A549 (cell line): Measurements from ENCODE around the gene HBA2. TPM values are rescaled to one million over a fixed set of nuclear protein-coding genes. Genes with fewer than 3 reads are reported as not detected.

ENCODE experiments used
- ATAC-seq, 2 experiments: fragments of 200-7000 bp in 1 of 2; fragments of >200 bp in 1 of 2; cut with Nextera tagmentation in 1 of 2; cut with Tn5 transposase in 1 of 2; 3 replicates each; pipeline versions ENCODE4 v1.8.0 to v1.9.1; 2018 to 2020; ENCODE audit warnings: mild to moderate bottlenecking in 1 of 2, moderate library complexity in 1 of 2
- CTCF ChIA-PET: fragments of 300-600 bp; sonication (Branson Sonifier 250); formaldehyde crosslinking; extraction: SDS; loops from one replicate; lab custom pipeline; 2021; ENCODE audit warnings: antibody characterized with exemption, inconsistent platforms; lab: Yijun Ruan, JAX
- POLR2A ChIA-PET: fragments of 350-600 bp; formaldehyde crosslinking; extraction: SDS; loops from one replicate; lab custom pipeline; 2021; ENCODE audit warnings: antibody characterized with exemption, inconsistent platforms; lab: Yijun Ruan, JAX
- DNase-seq, 2 experiments: peaks; one replicate each; pipeline versions ENCODE4 v3.0.0 to v3.0.0-alpha.2; 2011 to 2016; ENCODE audit warnings: low read depth in 1 of 2, low spot score in 1 of 2
- FAIRE-seq: peaks from 2 replicates; lab custom pipeline; 2011; peaks lifted over from hg19 to GRCh38; lab: Jason Lieb, UNC
- H3K27ac ChIP-seq, 2 experiments: fragments of >200 bp; sonication (Bioruptor Twin); formaldehyde crosslinking; 3 replicates each; pipeline ENCODE4 v1.5.1; 2016 to 2017
- H3K4me1 ChIP-seq: fragments of >200 bp; sonication (Bioruptor Twin); formaldehyde crosslinking; 3 replicates; pipeline ENCODE4 v1.6.1; 2016
- H3K4me2 ChIP-seq: fragments of >200 bp; sonication (Bioruptor Twin); formaldehyde crosslinking; 3 replicates; pipeline ENCODE4 v1.6.1; 2016
- H3K4me3 ChIP-seq: fragments of >200 bp; sonication (Bioruptor Twin); formaldehyde crosslinking; 3 replicates; pipeline ENCODE4 v1.5.1; 2016
- H3K9me3 ChIP-seq: fragments of >200 bp; sonication (Bioruptor Twin); formaldehyde crosslinking; 3 replicates; pipeline ENCODE4 v1.6.1; 2016
- CBX2 ChIP-seq: fragments of 200-600 bp; sonication (generic); IDR thresholded peaks from 2 replicates; pipeline ENCODE4 v1.6.1; 2016; ENCODE audit warnings: low read depth, mild to moderate bottlenecking, borderline replicate concordance
- CHD2 ChIP-seq: fragments of 150-350 bp; IDR thresholded peaks from 2 replicates; pipeline ENCODE4 v1.6.1; 2014; ENCODE audit warnings: low read length; ENCODE audit not compliant: partially characterized antibody
- FOSB ChIP-seq: fragments of 250-450 bp; sonication (Bioruptor Pico); IDR thresholded peaks from 2 replicates; pipeline ENCODE4 v1.5.0; 2020; ENCODE audit warnings: mild to moderate bottlenecking, moderate library complexity
- FOSL2 ChIP-seq, 2 experiments: fragments of 450-650 bp in 1 of 2; fragments of >200 bp in 1 of 2; sonication (Bioruptor Twin) in 1 of 2; formaldehyde crosslinking; IDR thresholded peaks; 2 replicates each; pipeline versions ENCODE4 v1.5.0 to v1.6.1; 2016 to 2020; ENCODE audit warnings: mild to moderate bottlenecking in 1 of 2, moderate library complexity in 1 of 2
- FOXS1 ChIP-seq: fragments of 250-450 bp; sonication (Bioruptor Pico); IDR thresholded peaks from 2 replicates; pipeline ENCODE4 v1.5.0; 2020; ENCODE audit warnings: mild to moderate bottlenecking, moderate library complexity
- HDAC2 ChIP-seq: fragments of 200-600 bp; sonication (generic); IDR thresholded peaks from 2 replicates; pipeline ENCODE4 v1.6.1; 2016
- JUN ChIP-seq, 2 experiments: fragments of >200 bp; sonication (Bioruptor Twin); formaldehyde crosslinking; IDR thresholded peaks; 2 replicates in 1 of 2; 3 replicates in 1 of 2; pipeline ENCODE4 v1.6.1; 2016 to 2017
- KDM1A ChIP-seq: fragments of 200-600 bp; sonication (generic); IDR thresholded peaks from 2 replicates; pipeline ENCODE4 v1.6.1; 2016; ENCODE audit warnings: low read depth, mild to moderate bottlenecking
- KDM5A ChIP-seq: fragments of 200-600 bp; sonication (generic); IDR thresholded peaks from 2 replicates; pipeline ENCODE4 v1.6.1; 2016; ENCODE audit warnings: antibody characterized with exemption, mild to moderate bottlenecking
- MAZ ChIP-seq: fragments of 150-350 bp; IDR thresholded peaks from 2 replicates; pipeline ENCODE4 v1.6.1; 2014; ENCODE audit warnings: antibody characterized with exemption, low read depth, low read length, borderline replicate concordance
- NPAS2 ChIP-seq: fragments of 250-450 bp; sonication (Bioruptor Pico); IDR thresholded peaks from 2 replicates; pipeline ENCODE4 v1.8.0; 2022; ENCODE audit warnings: mild to moderate bottlenecking, moderate library complexity, borderline replicate concordance
- PHF8 ChIP-seq: fragments of 200-600 bp; sonication (generic); IDR thresholded peaks from 2 replicates; pipeline ENCODE4 v1.6.1; 2016; ENCODE audit warnings: low read depth, mild to moderate bottlenecking, antibody characterized with exemption, moderate library complexity, borderline replicate concordance
- RAD21 ChIP-seq, 2 experiments: fragments of >200 bp in 1 of 2; sonication (Bioruptor Twin) in 1 of 2; formaldehyde crosslinking in 1 of 2; IDR thresholded peaks in 1 of 2; conservative IDR thresholded peaks in 1 of 2; 2 replicates in 1 of 2; 3 replicates in 1 of 2; pipeline ENCODE4 v1.6.1; 2012 to 2018; ENCODE audit warnings: inconsistent platforms in 1 of 2
- ZC3H11A ChIP-seq: fragments of 450-650 bp; IDR thresholded peaks from 2 replicates; pipeline ENCODE4 v1.6.1; 2014; ENCODE audit warnings: antibody characterized with exemption, mild to moderate bottlenecking
- ZFP36 ChIP-seq: fragments of 450-650 bp; IDR thresholded peaks from 2 replicates; pipeline ENCODE4 v1.6.1; 2014; ENCODE audit warnings: borderline replicate concordance; ENCODE audit not compliant: partially characterized antibody
- ZSCAN20 ChIP-seq: fragments of 250-450 bp; sonication (Bioruptor Pico); IDR thresholded peaks from 2 replicates; pipeline ENCODE4 v1.8.0; 2022; ENCODE audit warnings: mild to moderate bottlenecking, moderate library complexity
- WGBS: methylation state at CpG from one replicate; pipeline ENCODE4 v1.1.6; 2017; ENCODE audit errors: missing lambda C conversion rate; 5-methylcytosine and 5-hydroxymethylcytosine counted together
- polyA plus RNA-seq, 4 experiments: library from polyadenylated mRNA; depleted of rRNA in 3 of 4; stranded (reverse); fragments of >200 nt; fragmentation: RNase III in 1 of 4; extraction: RNeasy Plus Mini Kit Qiagen cat#74134 plus additional on column Dnase treatment in 1 of 4; gene quantifications; 2 replicates in 3 of 4; 3 replicates in 1 of 4; pipeline ENCODE4 v1.2.3, GENCODE V29; 2011 to 2017
- TF ChIP-seq, protein P1 (sequence below): IDR thresholded peaks from 2 replicates; pipeline ENCODE4 v1.6.1; 2012
- TF ChIP-seq, protein P2 (sequence below): fragments of >200 bp; sonication (Bioruptor Twin); formaldehyde crosslinking; IDR thresholded peaks from 3 replicates; pipeline ENCODE4 v1.5.1; 2016
- TF ChIP-seq, protein P3 (sequence below): IDR thresholded peaks from 2 replicates; pipeline ENCODE4 v1.6.1; 2012; ENCODE audit warnings: low read depth, borderline replicate concordance
- TF ChIP-seq, protein P4 (sequence below): fragments of 150-350 bp; IDR thresholded peaks from 2 replicates; pipeline ENCODE4 v1.6.1; 2014; ENCODE audit warnings: low read depth, mild to moderate bottlenecking, low read length
- TF ChIP-seq, protein P5 (sequence below): IDR thresholded peaks from 2 replicates; pipeline ENCODE4 v1.6.1; 2012

Gene HBA2
- polyA plus RNA-seq, 2 of the 4 experiments (the other 2 are of a cell fraction): 0.23 to 0.26 TPM

DNA sequence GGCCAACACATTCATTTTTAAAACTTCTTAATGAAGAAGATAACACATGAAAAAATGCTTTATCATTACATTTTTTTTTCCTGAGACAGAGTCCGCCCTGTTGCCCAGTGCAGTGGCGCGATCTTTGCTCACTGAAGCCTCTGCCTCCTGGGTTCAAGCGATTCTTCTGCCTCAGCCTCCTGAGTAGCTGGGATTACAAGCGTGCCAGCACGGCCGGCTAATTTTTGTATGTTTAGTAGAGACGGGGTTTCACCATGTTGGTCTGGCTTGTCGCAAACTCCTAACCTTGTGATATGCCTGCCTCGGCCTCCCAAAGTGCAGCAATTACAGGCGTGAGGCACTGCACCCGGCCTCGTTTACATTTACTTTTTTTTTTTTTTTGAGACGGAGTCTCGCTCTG lies 20.8 kb downstream of the HBA2 start:
- Histone ChIP-seq H3K27ac (no peak overlapping the region), H3K4me2 (no peak overlapping the region), H3K4me1 (no peaks in the 10 kb centered on the region), H3K9me3 (no peaks in the 10 kb centered on the region), H3K4me3 (no peak overlapping the region)
- DNase-seq (no peak), ATAC-seq (no peak), FAIRE-seq (no peak)
- TF ChIP-seq HDAC2: no peak
- TF ChIP-seq, protein P1, sequence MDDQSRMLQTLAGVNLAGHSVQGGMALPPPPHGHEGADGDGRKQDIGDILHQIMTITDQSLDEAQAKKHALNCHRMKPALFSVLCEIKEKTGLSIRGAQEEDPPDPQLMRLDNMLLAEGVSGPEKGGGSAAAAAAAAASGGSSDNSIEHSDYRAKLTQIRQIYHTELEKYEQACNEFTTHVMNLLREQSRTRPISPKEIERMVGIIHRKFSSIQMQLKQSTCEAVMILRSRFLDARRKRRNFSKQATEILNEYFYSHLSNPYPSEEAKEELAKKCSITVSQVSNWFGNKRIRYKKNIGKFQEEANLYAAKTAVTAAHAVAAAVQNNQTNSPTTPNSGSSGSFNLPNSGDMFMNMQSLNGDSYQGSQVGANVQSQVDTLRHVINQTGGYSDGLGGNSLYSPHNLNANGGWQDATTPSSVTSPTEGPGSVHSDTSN: no peak
- TF ChIP-seq, protein P2, sequence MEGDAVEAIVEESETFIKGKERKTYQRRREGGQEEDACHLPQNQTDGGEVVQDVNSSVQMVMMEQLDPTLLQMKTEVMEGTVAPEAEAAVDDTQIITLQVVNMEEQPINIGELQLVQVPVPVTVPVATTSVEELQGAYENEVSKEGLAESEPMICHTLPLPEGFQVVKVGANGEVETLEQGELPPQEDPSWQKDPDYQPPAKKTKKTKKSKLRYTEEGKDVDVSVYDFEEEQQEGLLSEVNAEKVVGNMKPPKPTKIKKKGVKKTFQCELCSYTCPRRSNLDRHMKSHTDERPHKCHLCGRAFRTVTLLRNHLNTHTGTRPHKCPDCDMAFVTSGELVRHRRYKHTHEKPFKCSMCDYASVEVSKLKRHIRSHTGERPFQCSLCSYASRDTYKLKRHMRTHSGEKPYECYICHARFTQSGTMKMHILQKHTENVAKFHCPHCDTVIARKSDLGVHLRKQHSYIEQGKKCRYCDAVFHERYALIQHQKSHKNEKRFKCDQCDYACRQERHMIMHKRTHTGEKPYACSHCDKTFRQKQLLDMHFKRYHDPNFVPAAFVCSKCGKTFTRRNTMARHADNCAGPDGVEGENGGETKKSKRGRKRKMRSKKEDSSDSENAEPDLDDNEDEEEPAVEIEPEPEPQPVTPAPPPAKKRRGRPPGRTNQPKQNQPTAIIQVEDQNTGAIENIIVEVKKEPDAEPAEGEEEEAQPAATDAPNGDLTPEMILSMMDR: no peak
- no peak for TF ChIP-seq CBX2
- no peak for TF ChIP-seq ZFP36
- TF ChIP-seq ZSCAN20 (CRISPR knock-in tag): no peak
- TF ChIP-seq FOXS1 (CRISPR knock-in tag): no peak
- TF ChIP-seq, protein P3, sequence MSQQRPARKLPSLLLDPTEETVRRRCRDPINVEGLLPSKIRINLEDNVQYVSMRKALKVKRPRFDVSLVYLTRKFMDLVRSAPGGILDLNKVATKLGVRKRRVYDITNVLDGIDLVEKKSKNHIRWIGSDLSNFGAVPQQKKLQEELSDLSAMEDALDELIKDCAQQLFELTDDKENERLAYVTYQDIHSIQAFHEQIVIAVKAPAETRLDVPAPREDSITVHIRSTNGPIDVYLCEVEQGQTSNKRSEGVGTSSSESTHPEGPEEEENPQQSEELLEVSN: no peak
- TF ChIP-seq FOSL2 (IDR thresholded peaks at IDR 0.05): no peak
- no peak for TF ChIP-seq FOSL2 (CRISPR knock-in tag; IDR thresholded peaks at IDR 0.05)
- no peak for TF ChIP-seq PHF8
- TF ChIP-seq, protein P4, sequence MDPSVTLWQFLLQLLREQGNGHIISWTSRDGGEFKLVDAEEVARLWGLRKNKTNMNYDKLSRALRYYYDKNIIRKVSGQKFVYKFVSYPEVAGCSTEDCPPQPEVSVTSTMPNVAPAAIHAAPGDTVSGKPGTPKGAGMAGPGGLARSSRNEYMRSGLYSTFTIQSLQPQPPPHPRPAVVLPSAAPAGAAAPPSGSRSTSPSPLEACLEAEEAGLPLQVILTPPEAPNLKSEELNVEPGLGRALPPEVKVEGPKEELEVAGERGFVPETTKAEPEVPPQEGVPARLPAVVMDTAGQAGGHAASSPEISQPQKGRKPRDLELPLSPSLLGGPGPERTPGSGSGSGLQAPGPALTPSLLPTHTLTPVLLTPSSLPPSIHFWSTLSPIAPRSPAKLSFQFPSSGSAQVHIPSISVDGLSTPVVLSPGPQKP: no peak
- no peak for TF ChIP-seq FOSB (CRISPR knock-in tag)
- no peak for TF ChIP-seq KDM1A
- TF ChIP-seq NPAS2: no peak
- TF ChIP-seq, protein P5, sequence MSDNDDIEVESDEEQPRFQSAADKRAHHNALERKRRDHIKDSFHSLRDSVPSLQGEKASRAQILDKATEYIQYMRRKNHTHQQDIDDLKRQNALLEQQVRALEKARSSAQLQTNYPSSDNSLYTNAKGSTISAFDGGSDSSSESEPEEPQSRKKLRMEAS: no peak
- no peak for TF ChIP-seq CHD2
- no peak for TF ChIP-seq MAZ
- no peak for TF ChIP-seq ZC3H11A
- ChIA-PET CTCF (interaction anchor here (1.1 to 5.9 kb wide), 5 partner anchors 8 to 169 kb away, joined by 3 to 54 read pairs (median 7); partner anchors contain the start of gene HBQ1), POLR2A (no interaction called here)
- WGBS: 94% methylated on average over 15 of the region's 15 CpGs

DNA sequence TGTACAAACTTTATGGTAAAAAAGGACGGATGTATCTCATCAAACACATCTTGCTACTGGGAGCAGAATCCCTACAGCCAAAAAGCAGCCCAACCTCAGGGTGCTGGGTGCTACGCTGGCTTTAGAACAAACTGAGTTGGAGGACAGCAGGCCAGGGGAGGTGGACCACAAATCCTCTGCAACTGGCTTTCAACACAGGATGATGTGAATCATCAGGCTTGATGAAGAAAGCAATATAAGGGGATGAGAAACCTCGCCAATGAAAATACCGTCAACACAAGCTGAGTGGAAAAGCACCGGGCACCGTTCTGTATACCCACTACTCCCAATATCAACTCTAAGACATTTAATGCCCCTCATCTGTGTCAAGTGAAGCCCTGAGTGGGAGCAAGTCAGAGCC lies 21.8 kb downstream of the HBA2 start:
- no peaks in the 10 kb centered on the region for H3K4me1 ChIP-seq
- CTCF ChIA-PET: interaction anchor here (2.0 to 5.9 kb wide), 2 partner anchors 11 to 13 kb away, joined by 7 to 54 read pairs; partner anchors contain the start of gene HBQ1
- no peak overlapping the region for H3K27ac ChIP-seq
- no peak for ATAC-seq
- H3K4me3 ChIP-seq: no peak overlapping the region
- no peak for FAIRE-seq
- no peak for DNase-seq
- H3K9me3 ChIP-seq: no peaks in the 10 kb centered on the region
- TF ChIP-seq FOSL2 (IDR thresholded peaks at IDR 0.05) (no peak), FOSL2 (CRISPR knock-in tag; IDR thresholded peaks at IDR 0.05) (no peak), JUN (IDR thresholded peaks at IDR 0.05) (no peak), RAD21 (conservative IDR thresholded peaks at IDR 0.05 in 1 of 2, IDR thresholded peaks at IDR 0.05 in 1 of 2) (no peak), KDM5A (no peak)
- TF ChIP-seq, protein P5: no peak
- TF ChIP-seq, protein P1: no peak
- H3K4me2 ChIP-seq: no peak overlapping the region
- POLR2A ChIA-PET: interaction anchor here (0.6 kb wide), 1 partner anchor 10 kb away, joined by 6 read pairs; no protein-coding TSS in a partner anchor
- WGBS: 97% methylated on average over 6 of the region's 6 CpGs
